Astrocyte (in vitro differentiated cells and primary cell): Measurements from ENCODE around the gene TMEM108.

Experiments
- EZH2 ChIP-seq: IDR thresholded peaks from 2 replicates; pipeline ENCODE4 v1.6.1; 2012; ENCODE audit warnings: mild to moderate bottlenecking, low read length, inconsistent platforms; ENCODE audit not compliant: insufficient read depth
- TF ChIP-seq, protein P1 (sequence below): IDR thresholded peaks from 2 replicates; pipeline ENCODE4 v1.5.1; 2011; ENCODE audit warnings: low read depth, mild to moderate bottlenecking, inconsistent platforms, low read length, moderate library complexity; ENCODE audit not compliant: insufficient read depth

DNA sequence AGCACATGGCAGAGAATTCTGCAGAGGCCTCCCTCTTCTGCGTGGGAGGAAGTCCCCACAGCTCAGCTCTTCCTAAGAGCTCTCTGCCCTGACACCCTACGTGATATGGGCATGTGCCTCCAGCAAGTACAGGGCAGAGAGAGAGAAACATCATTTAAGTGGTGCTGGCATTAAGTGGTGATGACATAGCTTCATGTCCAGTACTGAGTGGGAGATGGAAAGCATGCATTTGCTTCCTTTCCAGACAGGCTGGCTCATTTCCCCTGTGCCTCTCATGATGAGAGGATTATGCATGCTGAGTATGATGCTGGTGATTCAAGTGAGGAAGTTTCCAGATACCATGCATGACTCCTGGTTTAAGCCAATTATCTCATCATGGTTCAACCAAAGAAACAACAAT is 388.5 kb downstream of the TMEM108 start:
- TF ChIP-seq, protein P1, sequence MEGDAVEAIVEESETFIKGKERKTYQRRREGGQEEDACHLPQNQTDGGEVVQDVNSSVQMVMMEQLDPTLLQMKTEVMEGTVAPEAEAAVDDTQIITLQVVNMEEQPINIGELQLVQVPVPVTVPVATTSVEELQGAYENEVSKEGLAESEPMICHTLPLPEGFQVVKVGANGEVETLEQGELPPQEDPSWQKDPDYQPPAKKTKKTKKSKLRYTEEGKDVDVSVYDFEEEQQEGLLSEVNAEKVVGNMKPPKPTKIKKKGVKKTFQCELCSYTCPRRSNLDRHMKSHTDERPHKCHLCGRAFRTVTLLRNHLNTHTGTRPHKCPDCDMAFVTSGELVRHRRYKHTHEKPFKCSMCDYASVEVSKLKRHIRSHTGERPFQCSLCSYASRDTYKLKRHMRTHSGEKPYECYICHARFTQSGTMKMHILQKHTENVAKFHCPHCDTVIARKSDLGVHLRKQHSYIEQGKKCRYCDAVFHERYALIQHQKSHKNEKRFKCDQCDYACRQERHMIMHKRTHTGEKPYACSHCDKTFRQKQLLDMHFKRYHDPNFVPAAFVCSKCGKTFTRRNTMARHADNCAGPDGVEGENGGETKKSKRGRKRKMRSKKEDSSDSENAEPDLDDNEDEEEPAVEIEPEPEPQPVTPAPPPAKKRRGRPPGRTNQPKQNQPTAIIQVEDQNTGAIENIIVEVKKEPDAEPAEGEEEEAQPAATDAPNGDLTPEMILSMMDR: no peak
- TF ChIP-seq EZH2: no peak
